ENCODE measurements around the gene PICK1.

Gene PICK1

GRCh38 chr22:38017939-38018885 lies 39.0 kb upstream of the PICK1 start:
- TF ChIP-seq CTCF (IDR thresholded peaks at IDR 0.05) (no peak), ZFX (IDR thresholded peaks at IDR 0.05; ENCODE audit: borderline replicate concordance) (no peak)
- H3K27ac ChIP-seq = peak overlapping the region; percentile 70

- H3K27ac ChIP-seq = no peak overlapping the region
- TF ChIP-seq CTCF (IDR thresholded peaks at IDR 0.05) (no peak), ZFX (IDR thresholded peaks at IDR 0.05; ENCODE audit: borderline replicate concordance) (no peak)
Measured at GRCh38 chr22:38018938-38019827, 38.0 kb upstream of the PICK1 start.

GRCh38 chr22:38021206-38021605 lies 36.0 kb upstream of the PICK1 start:
- TF ChIP-seq ZFX (IDR thresholded peaks at IDR 0.05; ENCODE audit: borderline replicate concordance) (no peak), CTCF (IDR thresholded peaks at IDR 0.05) (no peak)
- no peak overlapping the region for H3K27ac ChIP-seq

- TF ChIP-seq ZFX (IDR thresholded peaks at IDR 0.05; ENCODE audit: borderline replicate concordance) (no peak), CTCF (IDR thresholded peaks at IDR 0.05) (no peak)
- H3K27ac ChIP-seq = no peak overlapping the region
Measured at GRCh38 chr22:38023045-38023444, 34.2 kb upstream of the PICK1 start.

GRCh38 chr22:38025514-38025913 lies 31.7 kb upstream of the PICK1 start:
- no peak overlapping the region for H3K27ac ChIP-seq
- TF ChIP-seq CTCF (IDR thresholded peaks at IDR 0.05) = no peak
- TF ChIP-seq ZFX (IDR thresholded peaks at IDR 0.05; ENCODE audit: borderline replicate concordance) = no peak

GRCh38 chr22:38026130-38027111 lies 30.8 kb upstream of the PICK1 start:
- no peak overlapping the region for H3K27ac ChIP-seq
- no peak for TF ChIP-seq ZFX (IDR thresholded peaks at IDR 0.05; ENCODE audit: borderline replicate concordance)
- no peak for TF ChIP-seq CTCF (IDR thresholded peaks at IDR 0.05)

Data from 22Rv1 (cell line).